Astrocyte of the cerebellum (primary cell): ENCODE data around the gene SLC16A3.

Experiments
- DNase-seq: peaks from one replicate; pipeline ENCODE4 v3.0.0-alpha.2; 2011; ENCODE audit warnings: low read depth
- H3K4me3 ChIP-seq: 2 replicates; pipeline ENCODE4 v1.5.1; 2011; ENCODE audit warnings: mild to moderate bottlenecking, low read depth, low read length, moderate library complexity
- CTCF ChIP-seq: IDR thresholded peaks from 2 replicates; pipeline ENCODE4 v1.5.1; 2012; ENCODE audit warnings: low read length, low read depth, moderate library complexity, mild to moderate bottlenecking; ENCODE audit errors: missing control alignments
- in situ Hi-C: cut with HindIII; loops from 2 replicates; pipeline ENCODE4 v1.10.0; 2017; ENCODE audit warnings: low sequenced_read_pairs

SLC16A3 gene

GRCh38 chr17:82225368-82226029 lies 3.3 kb upstream of the SLC16A3 start:
- no peak overlapping the region for H3K4me3 ChIP-seq
- TF ChIP-seq CTCF: no peak
- DNase-seq: no peak
- in situ Hi-C loops: no loop called here

DNA sequence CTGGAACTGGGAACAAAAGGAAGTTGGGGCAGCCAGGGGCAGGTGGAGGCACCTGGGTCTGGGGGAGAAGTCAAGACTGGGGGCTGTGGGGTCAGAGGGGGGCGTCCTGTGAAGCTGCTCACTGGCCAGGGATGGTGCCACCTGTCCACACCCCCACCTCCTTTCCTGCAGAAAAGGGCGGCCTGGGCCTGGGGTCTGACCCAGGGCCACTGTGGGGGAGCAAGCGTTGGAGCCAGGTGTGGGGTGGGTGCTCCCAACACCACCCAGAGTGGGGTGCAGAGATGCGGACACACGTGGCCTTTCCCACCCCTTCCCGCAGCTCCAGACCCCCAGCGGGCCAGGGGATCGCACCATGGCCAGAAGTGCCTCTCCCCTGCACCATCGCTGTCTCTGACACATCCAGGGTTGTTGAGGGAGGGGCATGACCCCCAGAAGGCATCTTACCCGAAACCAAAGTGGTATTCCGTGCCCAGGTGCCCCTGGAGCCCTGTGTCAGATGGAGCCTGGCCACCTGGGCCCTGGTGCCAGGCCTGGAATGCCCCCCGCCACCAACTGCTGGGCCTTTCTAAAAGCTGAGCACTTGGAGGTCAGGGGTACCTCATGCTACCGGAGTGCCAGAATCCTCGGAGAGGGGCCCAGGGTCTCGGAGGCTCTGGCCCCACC lies 2.6 kb upstream of the SLC16A3 start:
- no peak for DNase-seq
- TF ChIP-seq CTCF: no peak
- no peak overlapping the region for H3K4me3 ChIP-seq
- in situ Hi-C loops: no loop called here

DNA sequence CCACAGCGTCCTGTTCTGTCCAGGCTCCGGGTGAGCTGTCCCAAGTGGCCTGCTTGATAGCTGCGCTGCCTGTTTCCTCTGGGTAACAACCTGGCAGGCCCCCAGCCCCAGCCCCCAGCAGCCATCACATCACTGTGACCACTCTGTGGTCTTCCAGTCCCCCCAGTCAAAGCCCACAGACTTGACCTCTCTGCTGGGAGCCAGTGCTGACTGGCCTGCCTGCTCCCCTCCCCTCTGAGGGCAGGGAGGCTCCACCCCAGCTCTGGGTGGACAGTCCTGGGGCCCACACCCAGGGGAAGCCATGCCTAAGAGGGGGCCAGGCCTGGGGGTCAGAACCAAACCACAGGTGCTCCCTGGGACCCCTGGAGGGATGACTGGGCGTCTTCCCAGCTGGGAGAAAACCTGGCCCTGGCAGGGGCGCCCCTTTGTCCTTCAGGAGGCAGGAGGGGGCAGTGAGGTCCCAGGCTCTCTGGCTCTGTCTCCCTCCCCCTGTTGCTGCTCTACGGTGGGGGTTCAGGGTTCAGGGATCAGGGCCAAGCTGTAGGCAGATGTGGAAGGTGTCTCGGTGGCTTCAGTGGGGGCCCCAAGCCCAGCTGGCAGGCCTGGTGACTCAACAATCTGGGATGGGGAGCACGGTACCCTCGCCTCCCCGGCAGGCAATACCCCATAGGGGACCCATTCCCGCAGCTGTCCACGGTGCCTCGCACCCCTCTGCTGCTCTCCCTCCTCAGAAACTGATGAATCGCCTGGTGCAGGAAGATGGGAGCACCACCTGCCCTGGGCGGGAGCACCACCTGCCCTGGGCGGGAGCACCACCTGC lies 1.8 kb upstream of the SLC16A3 start:
- no peak for TF ChIP-seq CTCF
- no peak overlapping the region for H3K4me3 ChIP-seq
- DNase-seq: no peak
- in situ Hi-C loops: no loop called here

DNA sequence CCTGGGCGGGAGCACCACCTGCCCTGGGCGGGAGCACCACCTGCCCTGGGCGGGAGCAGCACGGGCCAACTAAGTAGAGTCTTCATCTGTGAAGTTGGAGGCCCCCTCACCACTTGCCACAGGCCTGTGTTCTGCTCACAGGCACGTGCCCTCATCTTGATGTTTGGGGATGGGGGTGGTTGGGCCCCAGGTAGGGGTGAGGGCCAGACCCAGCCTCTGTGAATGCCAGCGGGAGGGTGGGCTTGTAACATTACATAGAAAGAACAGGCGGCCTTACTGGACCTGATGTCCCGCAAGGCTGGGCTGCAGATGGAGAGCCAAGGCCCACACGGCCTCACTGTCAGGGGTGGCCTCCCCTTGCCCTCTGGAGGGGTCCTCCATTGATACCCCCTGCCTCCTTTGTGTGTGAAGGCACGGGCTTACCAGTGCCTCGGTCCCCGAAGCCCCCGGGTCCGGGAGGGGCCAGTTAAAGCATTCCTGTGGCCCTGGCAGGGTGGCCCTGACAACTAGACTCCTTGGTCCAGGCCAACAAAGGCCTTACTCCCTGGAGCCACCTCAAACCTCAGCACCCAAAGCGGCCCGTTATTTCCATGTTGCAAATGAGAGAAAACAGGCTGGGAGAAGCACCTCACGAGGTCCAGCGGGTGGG lies 1.1 kb upstream of the SLC16A3 start:
- H3K4me3 ChIP-seq: peak overlapping the region; percentile 76
- in situ Hi-C loops: no loop called here
- DNase-seq: no peak
- no peak for TF ChIP-seq CTCF

DNA sequence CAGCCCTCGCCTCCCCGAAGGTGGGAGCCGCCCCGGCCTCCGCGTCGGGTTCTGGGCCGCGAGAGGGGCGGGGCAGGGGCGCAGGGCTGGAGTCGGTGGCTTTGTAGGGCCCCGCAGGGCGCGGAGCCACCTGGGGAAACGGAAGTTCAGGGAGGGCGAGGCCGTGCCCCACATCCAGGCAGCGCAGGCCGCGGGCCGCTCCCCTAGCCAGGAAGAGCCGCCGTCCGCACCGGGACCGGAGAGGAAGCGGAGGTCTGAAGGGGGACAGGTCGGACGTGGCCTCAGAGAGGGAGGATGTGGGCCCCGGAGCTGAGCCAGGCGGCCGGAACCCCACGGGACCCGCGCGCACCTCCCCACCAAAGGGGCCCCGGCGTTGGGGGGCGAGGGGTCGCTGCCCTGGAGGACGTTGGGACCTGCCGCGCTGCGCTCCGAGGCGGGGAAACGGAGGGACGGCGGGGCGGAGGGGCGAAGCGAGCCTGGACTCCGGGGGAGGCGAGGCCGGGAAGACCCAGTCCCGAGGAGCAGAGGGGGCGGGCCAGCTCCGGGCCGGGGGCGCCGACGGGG lies 482 bp upstream of the SLC16A3 start:
- in situ Hi-C loops: no loop called here
- no peak for DNase-seq
- peak overlapping the region; percentile 76 for H3K4me3 ChIP-seq
- TF ChIP-seq CTCF: no peak
